Activated B cell treated with CpG ODN at 0.5 μM for 24 hours (primary cell): Measurements from ENCODE around the gene AFG1L. TPM values are rescaled to one million over a fixed set of nuclear protein-coding genes. Genes with fewer than 3 reads are reported as not detected.

Source experiments
- ATAC-seq: fragments of 200-7000 bp; cut with Tn5 transposase; one replicate; pipeline ENCODE4 v1.10.0; 2021; ENCODE audit warnings: low read depth, mild to moderate bottlenecking, moderate library complexity
- CTCF ChIA-PET: fragments of 350-600 bp; sonication (Branson Sonifier 250); formaldehyde crosslinking; loops from one replicate; lab custom pipeline; 2021; ENCODE audit warnings: antibody characterized with exemption; lab: Charles Lee
- POLR2A ChIA-PET: fragments of 350-600 bp; sonication (Branson Sonifier 250); formaldehyde crosslinking; loops from one replicate; lab custom pipeline; 2021; ENCODE audit warnings: antibody characterized with exemption; lab: Charles Lee
- DNase-seq: peaks from one replicate; pipeline ENCODE4 v3.0.0; 2022
- H3K27ac Mint-ChIP-seq: one replicate; pipeline ENCODE4 v1.8.0; 2020; ENCODE audit warnings: mixed read lengths
- H3K27me3 Mint-ChIP-seq: one replicate; pipeline ENCODE4 v1.8.0; 2021; ENCODE audit warnings: mixed read lengths
- H3K36me3 Mint-ChIP-seq: one replicate; pipeline ENCODE4 v1.8.0; 2021; ENCODE audit warnings: low read depth, mixed read lengths
- H3K4me1 Mint-ChIP-seq: one replicate; pipeline ENCODE4 v1.8.0; 2021; ENCODE audit warnings: mixed read lengths
- H3K4me3 Mint-ChIP-seq: one replicate; pipeline ENCODE4 v1.8.0; 2020; ENCODE audit warnings: mild to moderate bottlenecking, mixed read lengths
- H3K9me3 Mint-ChIP-seq: one replicate; pipeline ENCODE4 v1.8.0; 2020; ENCODE audit warnings: mixed read lengths
- intact Hi-C: fragments of 100-400 bp; cut with micrococcal nuclease; formaldehyde crosslinking; loops from one replicate; pipeline ENCODE4 v1.15.1; 2024
- total RNA-seq: library from RNA; stranded (reverse); gene quantifications from 2 replicates; pipeline ENCODE4 v1.2.3, GENCODE V29; 2022
- TF ChIP-seq, protein P1 (sequence below): fragments of 200-600 bp; IDR thresholded peaks from one replicate; pipeline ENCODE4 v1.8.0; 2022; ENCODE audit warnings: antibody characterized with exemption, mild to moderate bottlenecking

The AFG1L gene
- total RNA-seq, 1 donor from 2014 or later, result 10.3 TPM

DNA sequence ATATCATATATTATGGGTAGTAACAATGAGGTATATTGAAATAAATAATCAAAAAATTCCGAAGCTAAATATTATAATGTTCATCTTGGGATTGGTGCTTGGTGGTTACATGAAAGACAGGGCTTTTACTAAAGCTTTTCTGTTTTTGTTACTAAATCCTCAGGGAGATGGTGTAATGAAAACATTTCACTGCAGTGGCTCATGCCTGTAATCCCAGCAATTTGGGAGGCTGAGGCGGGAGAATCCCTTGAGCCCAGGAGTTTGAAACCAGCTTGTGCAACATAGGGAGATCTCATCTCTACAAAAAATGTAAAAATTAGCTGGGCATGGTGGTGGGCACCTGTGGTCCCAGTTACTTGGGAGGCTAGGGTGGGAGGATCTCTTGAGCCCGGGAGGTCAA lies 42.9 kb downstream of the AFG1L start:
- POLR2A ChIA-PET, result no interaction called here
- ATAC-seq (no peak), DNase-seq (no peak)
- TF ChIP-seq, protein P1, sequence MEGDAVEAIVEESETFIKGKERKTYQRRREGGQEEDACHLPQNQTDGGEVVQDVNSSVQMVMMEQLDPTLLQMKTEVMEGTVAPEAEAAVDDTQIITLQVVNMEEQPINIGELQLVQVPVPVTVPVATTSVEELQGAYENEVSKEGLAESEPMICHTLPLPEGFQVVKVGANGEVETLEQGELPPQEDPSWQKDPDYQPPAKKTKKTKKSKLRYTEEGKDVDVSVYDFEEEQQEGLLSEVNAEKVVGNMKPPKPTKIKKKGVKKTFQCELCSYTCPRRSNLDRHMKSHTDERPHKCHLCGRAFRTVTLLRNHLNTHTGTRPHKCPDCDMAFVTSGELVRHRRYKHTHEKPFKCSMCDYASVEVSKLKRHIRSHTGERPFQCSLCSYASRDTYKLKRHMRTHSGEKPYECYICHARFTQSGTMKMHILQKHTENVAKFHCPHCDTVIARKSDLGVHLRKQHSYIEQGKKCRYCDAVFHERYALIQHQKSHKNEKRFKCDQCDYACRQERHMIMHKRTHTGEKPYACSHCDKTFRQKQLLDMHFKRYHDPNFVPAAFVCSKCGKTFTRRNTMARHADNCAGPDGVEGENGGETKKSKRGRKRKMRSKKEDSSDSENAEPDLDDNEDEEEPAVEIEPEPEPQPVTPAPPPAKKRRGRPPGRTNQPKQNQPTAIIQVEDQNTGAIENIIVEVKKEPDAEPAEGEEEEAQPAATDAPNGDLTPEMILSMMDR, result no peak
- Mint-ChIP-seq H3K27ac (no peak overlapping the region), H3K4me1 (peaks cover 19% of the 10 kb centered on the region), H3K4me3 (no peak overlapping the region), H3K27me3 (no peaks in the 10 kb centered on the region), H3K36me3 (peaks cover 2% of the 10 kb centered on the region), H3K9me3 (no peaks in the 10 kb centered on the region)
- intact Hi-C loops, result no loop called here
- CTCF ChIA-PET, result no interaction called here

GRCh38 chr6:108341372-108341771 lies 46.5 kb downstream of the AFG1L start:
- H3K27ac Mint-ChIP-seq, result peak overlapping the region; percentile 47
- no peaks in the 10 kb centered on the region for H3K36me3 Mint-ChIP-seq
- POLR2A ChIA-PET, result interaction anchor here (0.6 to 0.7 kb wide), 2 partner anchors 47 to 102 kb away, joined by 3 to 5 read pairs; no protein-coding TSS in a partner anchor
- H3K27me3 Mint-ChIP-seq, result no peaks in the 10 kb centered on the region
- no peak overlapping the region for H3K4me3 Mint-ChIP-seq
- peaks cover 29% of the 10 kb centered on the region for H3K4me1 Mint-ChIP-seq
- intact Hi-C loops, result no loop called here
- no peaks in the 10 kb centered on the region for H3K9me3 Mint-ChIP-seq
- no peak for ATAC-seq
- DNase-seq, result no peak
- CTCF ChIA-PET, result no interaction called here
- TF ChIP-seq, protein P1, result no peak

GRCh38 chr6:108343894-108344293 lies 49.0 kb downstream of the AFG1L start:
- Mint-ChIP-seq H3K9me3 (peaks cover 5% of the 10 kb centered on the region), H3K4me1 (peaks cover 48% of the 10 kb centered on the region), H3K27me3 (no peaks in the 10 kb centered on the region), H3K4me3 (no peak overlapping the region), H3K27ac (no peak overlapping the region), H3K36me3 (peaks cover 7% of the 10 kb centered on the region)
- intact Hi-C loops, result no loop called here
- POLR2A ChIA-PET, result interaction anchor here (1.0 kb wide), 1 partner anchor 49 kb away, joined by 3 read pairs; the partner anchor contains the start of gene AFG1L
- TF ChIP-seq, protein P1, result no peak
- DNase-seq (no peak), ATAC-seq (no peak)
- CTCF ChIA-PET, result no interaction called here

DNA sequence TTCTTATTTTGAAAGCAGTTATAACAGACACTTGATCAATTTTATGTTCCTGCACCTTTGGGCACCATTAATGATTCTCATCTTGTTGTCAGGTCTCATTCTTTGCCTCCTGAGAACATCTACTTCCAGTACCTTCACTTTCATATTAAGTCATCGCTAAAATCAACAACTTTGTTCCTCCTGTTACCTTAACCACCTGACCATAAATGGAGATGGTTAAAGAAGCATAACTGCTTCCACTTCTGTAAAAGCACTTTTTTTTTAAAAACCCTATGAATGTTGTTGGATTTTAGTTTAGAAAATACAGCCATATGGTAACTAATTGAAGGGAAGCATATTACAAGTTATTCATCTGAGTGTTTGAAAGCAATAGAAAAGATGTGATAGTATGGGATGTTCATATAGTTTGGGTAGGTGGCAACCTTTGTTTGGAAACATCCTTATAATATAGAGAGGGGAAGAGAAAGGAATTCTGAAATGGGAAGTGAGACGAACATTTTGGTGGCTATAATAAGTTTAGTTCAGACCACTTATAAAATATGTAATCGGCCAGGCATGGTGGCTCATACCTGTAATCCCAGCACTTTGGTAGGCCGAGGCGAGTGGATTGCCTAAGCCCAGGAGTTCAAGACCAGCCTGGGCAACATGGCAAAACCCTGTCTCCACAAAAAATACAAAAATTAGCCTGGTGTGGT lies 53.9 kb downstream of the AFG1L start:
- Mint-ChIP-seq H3K4me3 (peak overlapping the region; percentile 75), H3K4me1 (peaks cover 34% of the 10 kb centered on the region), H3K27ac (peak overlapping the region; percentile 99), H3K36me3 (peaks cover 8% of the 10 kb centered on the region), H3K9me3 (peaks cover 5% of the 10 kb centered on the region), H3K27me3 (no peaks in the 10 kb centered on the region)
- TF ChIP-seq, protein P1, result no peak
- CTCF ChIA-PET, result no interaction called here
- POLR2A ChIA-PET, result interaction anchor here (1.5 kb wide), 1 partner anchor 53 kb away, joined by 7 read pairs; the partner anchor contains the start of gene AFG1L
- no peak for DNase-seq
- ATAC-seq, result peak; percentile 94
- intact Hi-C loops, result loop anchor here (1.0 kb wide), 2 partner anchors 54 to 88 kb away; partner anchors contain the start of genes AFG1L and SNX3

DNA sequence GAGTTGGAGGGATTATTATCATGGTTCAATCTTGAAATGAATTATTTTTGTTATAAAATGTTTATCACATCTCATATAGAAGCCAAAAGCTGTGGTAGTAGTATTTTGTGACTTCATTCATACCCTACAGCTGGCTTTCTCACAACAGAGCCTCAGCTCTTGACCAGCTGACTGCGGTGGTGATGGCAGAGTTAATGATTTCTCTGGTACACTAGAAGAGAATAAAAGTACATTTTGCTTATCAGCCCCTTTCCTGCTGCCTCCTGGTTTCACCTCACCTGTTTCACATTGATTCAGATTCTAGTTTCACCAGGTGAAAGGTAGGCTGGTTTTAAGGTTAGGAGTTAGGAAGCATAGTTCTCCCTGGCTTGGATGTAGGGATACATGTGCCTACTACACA lies 55.7 kb downstream of the AFG1L start:
- ChIA-PET POLR2A (interaction anchor here (1.5 to 1.6 kb wide), 2 partner anchors 55 to 90 kb away, joined by 5 to 7 read pairs; partner anchors contain the start of genes AFG1L and SNX3), CTCF (no interaction called here)
- Mint-ChIP-seq H3K36me3 (peaks cover 8% of the 10 kb centered on the region), H3K4me1 (peaks cover 34% of the 10 kb centered on the region), H3K27ac (no peak overlapping the region), H3K9me3 (peaks cover 5% of the 10 kb centered on the region), H3K4me3 (no peak overlapping the region), H3K27me3 (no peaks in the 10 kb centered on the region)
- DNase-seq, result no peak
- TF ChIP-seq, protein P1, result no peak
- intact Hi-C loops, result no loop called here
- no peak for ATAC-seq
